ENCODE data around the gene TP53TG5.

Gene TP53TG5

GRCh38 chr20:45373353-45374100 is 4.6 kb downstream of the TP53TG5 start:
- Histone ChIP-seq H3K27ac (ENCODE audit: low read length) (peak overlapping the region; percentile 61), H3K36me3 (ENCODE audit: insufficient read depth, low read length) (peaks cover 3% of the 10 kb centered on the region; the same call in 1 of the 2 replicates), H3K4me3 (ENCODE audit: low read depth in 1 of 2, low read length in 2 of 2) (peak overlapping the region; percentile 4 to 60; a peak in 3 of 4 replicates), H3K4me1 (ENCODE audit: insufficient read depth, low read length) (peaks cover 16% of the 10 kb centered on the region), H3K27me3 (ENCODE audit: insufficient read depth, low read length, poor library complexity) (no peaks in the 10 kb centered on the region), H3K79me2 (ENCODE audit: insufficient read depth, low read length) (no peaks in the 10 kb centered on the region), H3K9ac (ENCODE audit: low read depth, low read length) (peak overlapping the region; percentile 50), H3K4me2 (ENCODE audit: insufficient read depth, low read length) (peak overlapping the region; percentile 76), H2AFZ (ENCODE audit: low read depth, low read length) (peak overlapping the region; percentile 79), H4K20me1 (ENCODE audit: insufficient read depth, low read length) (peaks cover 5% of the 10 kb centered on the region; the same call in 1 of the 2 replicates), H3K9me3 (ENCODE audit: insufficient read depth, low read length, severe bottlenecking) (no peaks in the 10 kb centered on the region)
- TF ChIP-seq CTCF (IDR thresholded peaks at IDR 0.05; ENCODE audit: borderline replicate concordance, extremely low read depth, low read length, poor library complexity, severe bottlenecking) (peak; percentile 96), EZH2 (IDR thresholded peaks at IDR 0.05; ENCODE audit: borderline replicate concordance, low read depth, low read length, severe bottlenecking) (no peak)
- DNase-seq (peak; percentile 88), ATAC-seq (ENCODE audit: insufficient read depth, low read depth) (peak; percentile 95)

- TF ChIP-seq CTCF (IDR thresholded peaks at IDR 0.05; ENCODE audit: borderline replicate concordance, extremely low read depth, low read length, poor library complexity, severe bottlenecking) (no peak), EZH2 (IDR thresholded peaks at IDR 0.05; ENCODE audit: borderline replicate concordance, low read depth, low read length, severe bottlenecking) (no peak)
- H3K9ac ChIP-seq (ENCODE audit: low read depth, low read length): peak overlapping the region; percentile 50; the same call in 1 of the 2 replicates
- peaks cover 10% of the 10 kb centered on the region for H3K36me3 ChIP-seq (ENCODE audit: insufficient read depth, low read length)
- ATAC-seq (ENCODE audit: insufficient read depth, low read depth) (no peak), DNase-seq (no peak)
- H3K4me1 ChIP-seq (ENCODE audit: insufficient read depth, low read length): peaks cover 16% of the 10 kb centered on the region
- H4K20me1 ChIP-seq (ENCODE audit: insufficient read depth, low read length): peaks cover 5% of the 10 kb centered on the region; the same call in 1 of the 2 replicates
- H3K79me2 ChIP-seq (ENCODE audit: insufficient read depth, low read length): no peaks in the 10 kb centered on the region
- no peaks in the 10 kb centered on the region for H3K27me3 ChIP-seq (ENCODE audit: insufficient read depth, low read length, poor library complexity)
- H3K27ac ChIP-seq (ENCODE audit: low read length): peak overlapping the region; percentile 61
- no peaks in the 10 kb centered on the region for H3K9me3 ChIP-seq (ENCODE audit: insufficient read depth, low read length, severe bottlenecking)
- peak overlapping the region in 1 of 2 experiments; percentile 60; a peak in 2 of 4 replicates for H3K4me3 ChIP-seq (ENCODE audit: low read depth in 1 of 2, low read length in 2 of 2)
- H2AFZ ChIP-seq (ENCODE audit: low read depth, low read length): peak overlapping the region; percentile 79
- peak overlapping the region; percentile 76 for H3K4me2 ChIP-seq (ENCODE audit: insufficient read depth, low read length)
Observed at GRCh38 chr20:45372646-45373352, 5.3 kb downstream of the TP53TG5 start.

GRCh38 chr20:45372241-45372640 is 5.9 kb downstream of the TP53TG5 start:
- ATAC-seq (ENCODE audit: insufficient read depth, low read depth) (no peak), DNase-seq (no peak)
- no peak overlapping the region for H3K4me3 ChIP-seq (ENCODE audit: low read depth in 1 of 2, low read length in 2 of 2)
- peaks cover 16% of the 10 kb centered on the region for H3K36me3 ChIP-seq (ENCODE audit: insufficient read depth, low read length)
- H3K27ac ChIP-seq (ENCODE audit: low read length): no peak overlapping the region
- no peaks in the 10 kb centered on the region for H3K27me3 ChIP-seq (ENCODE audit: insufficient read depth, low read length, poor library complexity)
- H3K9ac ChIP-seq (ENCODE audit: low read depth, low read length): no peak overlapping the region
- H4K20me1 ChIP-seq (ENCODE audit: insufficient read depth, low read length): peaks cover 5% of the 10 kb centered on the region; the same call in 1 of the 2 replicates
- H3K79me2 ChIP-seq (ENCODE audit: insufficient read depth, low read length): no peaks in the 10 kb centered on the region
- H2AFZ ChIP-seq (ENCODE audit: low read depth, low read length): no peak overlapping the region
- no peak overlapping the region for H3K4me2 ChIP-seq (ENCODE audit: insufficient read depth, low read length)
- TF ChIP-seq CTCF (IDR thresholded peaks at IDR 0.05; ENCODE audit: borderline replicate concordance, extremely low read depth, low read length, poor library complexity, severe bottlenecking) (no peak), EZH2 (IDR thresholded peaks at IDR 0.05; ENCODE audit: borderline replicate concordance, low read depth, low read length, severe bottlenecking) (no peak)
- peaks cover 16% of the 10 kb centered on the region for H3K4me1 ChIP-seq (ENCODE audit: insufficient read depth, low read length)
- no peaks in the 10 kb centered on the region for H3K9me3 ChIP-seq (ENCODE audit: insufficient read depth, low read length, severe bottlenecking)

Measured in DND-41 (cell line).